Trophoblast cell (in vitro differentiated cells and primary cell): ENCODE measurements around the gene TTI1.

ENCODE experiments used
- DNase-seq, 2 donors: peaks; one replicate each; pipeline ENCODE4 v3.0.0-alpha.2; 2016
- H2AFZ ChIP-seq: 2 replicates; pipeline ENCODE4 v1.6.1; 2013; ENCODE audit warnings: low read length, moderate library complexity, mild to moderate bottlenecking; ENCODE audit not compliant: insufficient read depth, poor library complexity
- H2AK5ac ChIP-seq: 2 replicates; pipeline ENCODE4 v1.6.1; 2013; ENCODE audit warnings: mild to moderate bottlenecking, low read length
- H2BK120ac ChIP-seq: 2 replicates; pipeline ENCODE4 v1.6.1; 2013; ENCODE audit warnings: low read length, mild to moderate bottlenecking, moderate library complexity; ENCODE audit not compliant: insufficient read depth, poor library complexity
- H2BK12ac ChIP-seq: 2 replicates; pipeline ENCODE4 v1.6.1; 2013; ENCODE audit warnings: mild to moderate bottlenecking, low read length, moderate library complexity
- H2BK5ac ChIP-seq: 2 replicates; pipeline ENCODE4 v1.6.1; 2013; ENCODE audit warnings: low read length, low read depth, moderate library complexity, mild to moderate bottlenecking; ENCODE audit not compliant: poor library complexity
- H3K14ac ChIP-seq: 2 replicates; pipeline ENCODE4 v1.6.1; 2013; ENCODE audit warnings: mild to moderate bottlenecking, low read length
- H3K18ac ChIP-seq: 2 replicates; pipeline ENCODE4 v1.6.1; 2013; ENCODE audit warnings: mild to moderate bottlenecking, low read length
- H3K23ac ChIP-seq: 2 replicates; pipeline ENCODE4 v1.6.1; 2013; ENCODE audit warnings: low read length
- H3K27ac ChIP-seq: 2 replicates; pipeline ENCODE4 v1.5.1; 2013; ENCODE audit warnings: low read depth, mild to moderate bottlenecking, inconsistent platforms, low read length, moderate library complexity
- H3K27me3 ChIP-seq: 2 replicates; pipeline ENCODE4 v1.6.1; 2013; ENCODE audit warnings: inconsistent platforms, mild to moderate bottlenecking, low read length, moderate library complexity; ENCODE audit not compliant: insufficient read depth
- H3K36me3 ChIP-seq, 2 experiments: 1 replicate in 1 of 2; 2 replicates in 1 of 2; pipeline ENCODE4 v1.6.1; 2013; ENCODE audit warnings: low read length in 2 of 2, mild to moderate bottlenecking in 2 of 2, moderate library complexity in 1 of 2; ENCODE audit not compliant: insufficient read depth in 2 of 2, control insufficient read depth in 1 of 2
- H3K4ac ChIP-seq: 2 replicates; pipeline ENCODE4 v1.6.1; 2013; ENCODE audit warnings: low read depth, mild to moderate bottlenecking, low read length, moderate library complexity
- H3K4me1 ChIP-seq, 2 experiments: 1 replicate in 1 of 2; 2 replicates in 1 of 2; pipeline ENCODE4 v1.6.1; 2013; ENCODE audit warnings: low read length in 2 of 2, mild to moderate bottlenecking in 2 of 2, moderate library complexity in 1 of 2; ENCODE audit not compliant: insufficient read depth in 2 of 2, control insufficient read depth in 1 of 2
- H3K4me2 ChIP-seq: 2 replicates; pipeline ENCODE4 v1.6.1; 2013; ENCODE audit warnings: inconsistent platforms, mild to moderate bottlenecking, low read length, moderate library complexity
- H3K4me3 ChIP-seq: 2 replicates; pipeline ENCODE4 v1.5.1; 2013; ENCODE audit warnings: mild to moderate bottlenecking, low read depth, low read length, inconsistent platforms
- H3K79me1 ChIP-seq: one replicate; pipeline ENCODE4 v1.6.1; 2013; ENCODE audit warnings: low read length
- H3K79me2 ChIP-seq: 2 replicates; pipeline ENCODE4 v1.6.1; 2013; ENCODE audit warnings: low read length, mild to moderate bottlenecking; ENCODE audit not compliant: control insufficient read depth, insufficient read depth, poor library complexity
- H3K9ac ChIP-seq: 2 replicates; pipeline ENCODE4 v1.6.1; 2013; ENCODE audit warnings: mild to moderate bottlenecking, low read length
- H3K9me3 ChIP-seq: 2 replicates; pipeline ENCODE4 v1.6.1; 2013; ENCODE audit warnings: low read depth, mild to moderate bottlenecking, control low read depth, inconsistent platforms, low read length; ENCODE audit not compliant: insufficient read depth
- H4K12ac ChIP-seq: 2 replicates; pipeline ENCODE4 v1.6.1; 2013; ENCODE audit warnings: low read depth, mild to moderate bottlenecking, low read length, moderate library complexity
- H4K8ac ChIP-seq: 2 replicates; pipeline ENCODE4 v1.6.1; 2013; ENCODE audit warnings: low read depth, mild to moderate bottlenecking, low read length, moderate library complexity
- H4K91ac ChIP-seq: one replicate; pipeline ENCODE4 v1.6.1; 2013; ENCODE audit warnings: low read depth, mild to moderate bottlenecking, low read length, moderate library complexity
- WGBS: extraction: QIAGEN DNeasy Blood & Tissue Kit; methylation state at CpG from one replicate; pipeline ENCODE4 v1.1.7; 2013; ENCODE audit warnings: missing lambda C conversion rate; ENCODE audit not compliant: insufficient read length, insufficient coverage; ENCODE audit errors: extremely low coverage; 5-methylcytosine and 5-hydroxymethylcytosine counted together

TTI1 gene

GRCh38 chr20:38054647-38055046, 21.4 kb upstream of the TTI1 start:
- no peak overlapping the region for H3K27ac ChIP-seq
- no peak overlapping the region for H4K91ac ChIP-seq
- H3K4ac ChIP-seq, result no peak overlapping the region
- no peak overlapping the region for H2BK12ac ChIP-seq
- no peak overlapping the region for H2AK5ac ChIP-seq
- H3K18ac ChIP-seq, result no peak overlapping the region
- H3K27me3 ChIP-seq, result no peaks in the 10 kb centered on the region
- H4K12ac ChIP-seq, result no peak overlapping the region
- no peak overlapping the region for H3K23ac ChIP-seq
- H2BK5ac ChIP-seq, result no peak overlapping the region
- peaks cover 6% of the 10 kb centered on the region for H3K79me1 ChIP-seq
- H3K4me1 ChIP-seq, result peaks cover 11 to 16% of the 10 kb centered on the region in 2 experiments
- H2BK120ac ChIP-seq, result no peak overlapping the region
- no peaks in the 10 kb centered on the region for H3K9me3 ChIP-seq
- H3K36me3 ChIP-seq, result peaks cover 3 to 12% of the 10 kb centered on the region in 2 experiments
- no peak overlapping the region for H3K9ac ChIP-seq
- DNase-seq, result no peak
- H3K4me3 ChIP-seq, result no peak overlapping the region
- H2AFZ ChIP-seq, result no peak overlapping the region
- WGBS, result no CpG with 5 or more reads among the region's 2 CpGs
- no peak overlapping the region for H4K8ac ChIP-seq
- no peak overlapping the region for H3K14ac ChIP-seq
- H3K79me2 ChIP-seq, result peaks cover 2% of the 10 kb centered on the region
- H3K4me2 ChIP-seq, result no peak overlapping the region

GRCh38 chr20:38052870-38053269, 19.6 kb upstream of the TTI1 start:
- no peak overlapping the region for H3K4ac ChIP-seq

GRCh38 chr20:38050686-38051085, 17.4 kb upstream of the TTI1 start:
- Histone ChIP-seq H4K8ac (no peak overlapping the region), H4K12ac (no peak overlapping the region), H3K79me2 (peaks cover 2% of the 10 kb centered on the region), H3K27me3 (no peaks in the 10 kb centered on the region), H3K4me1 (peaks cover 16 to 23% of the 10 kb centered on the region in 2 experiments), H2BK5ac (no peak overlapping the region), H3K23ac (no peak overlapping the region), H2BK120ac (no peak overlapping the region), H3K4me2 (no peak overlapping the region), H3K9me3 (no peaks in the 10 kb centered on the region), H3K9ac (no peak overlapping the region), H2AFZ (no peak overlapping the region), H3K14ac (no peak overlapping the region), H2AK5ac (no peak overlapping the region), H4K91ac (no peak overlapping the region), H2BK12ac (no peak overlapping the region), H3K4ac (no peak overlapping the region), H3K27ac (peak overlapping the region; percentile 83), H3K79me1 (peaks cover 9% of the 10 kb centered on the region), H3K18ac (no peak overlapping the region), H3K36me3 (peaks cover 0 to 9% of the 10 kb centered on the region in 2 experiments), H3K4me3 (no peak overlapping the region)
- no CpG with 5 or more reads among the region's 1 CpG for WGBS
- peak in 1 of 2 donors; percentile 25 for DNase-seq

More at GRCh38 chr20:38052870-38053269, 19.6 kb upstream of the TTI1 start:
- H3K4me2 ChIP-seq, result no peak overlapping the region
- peaks cover 6% of the 10 kb centered on the region for H3K79me1 ChIP-seq
- H3K18ac ChIP-seq, result no peak overlapping the region
- no peak overlapping the region for H2BK12ac ChIP-seq
- H4K8ac ChIP-seq, result no peak overlapping the region
- H3K14ac ChIP-seq, result peak overlapping the region; percentile 49
- H4K91ac ChIP-seq, result no peak overlapping the region
- no peaks in the 10 kb centered on the region for H3K9me3 ChIP-seq
- H2BK120ac ChIP-seq, result no peak overlapping the region
- H3K27me3 ChIP-seq, result no peaks in the 10 kb centered on the region
- peak overlapping the region; percentile 30 for H2AK5ac ChIP-seq
- WGBS, result no CpG with 5 or more reads among the region's 2 CpGs
- H3K4me1 ChIP-seq, result peaks cover 13 to 16% of the 10 kb centered on the region in 2 experiments
- no peak overlapping the region for H4K12ac ChIP-seq
- H3K9ac ChIP-seq, result no peak overlapping the region
- peaks cover 2% of the 10 kb centered on the region for H3K79me2 ChIP-seq
- H3K36me3 ChIP-seq, result peaks cover 0 to 7% of the 10 kb centered on the region in 2 experiments
- H3K23ac ChIP-seq, result no peak overlapping the region
- peak overlapping the region; percentile 55 for H3K27ac ChIP-seq
- peak overlapping the region; percentile 18 for H2BK5ac ChIP-seq
- H2AFZ ChIP-seq, result no peak overlapping the region
- DNase-seq, result no peak
- H3K4me3 ChIP-seq, result no peak overlapping the region

GRCh38 chr20:38049800-38050199, 16.5 kb upstream of the TTI1 start:
- Histone ChIP-seq H2AK5ac (no peak overlapping the region), H3K9ac (no peak overlapping the region)

More at GRCh38 chr20:38049800-38050199, 16.5 kb upstream of the TTI1 start:
- Histone ChIP-seq H3K79me2 (peaks cover 2% of the 10 kb centered on the region), H3K4me1 (peaks cover 16 to 24% of the 10 kb centered on the region in 2 experiments), H3K79me1 (peaks cover 9% of the 10 kb centered on the region), H3K27ac (peak overlapping the region; percentile 83), H4K12ac (no peak overlapping the region), H3K14ac (no peak overlapping the region), H3K4ac (no peak overlapping the region), H4K91ac (no peak overlapping the region), H3K4me3 (no peak overlapping the region), H2AFZ (no peak overlapping the region), H3K36me3 (peaks cover 0 to 5% of the 10 kb centered on the region in 2 experiments), H2BK5ac (no peak overlapping the region), H2BK120ac (no peak overlapping the region), H4K8ac (no peak overlapping the region), H2BK12ac (no peak overlapping the region), H3K9me3 (no peaks in the 10 kb centered on the region), H3K4me2 (peak overlapping the region; percentile 32), H3K23ac (no peak overlapping the region), H3K18ac (no peak overlapping the region), H3K27me3 (no peaks in the 10 kb centered on the region)
- peak; percentile 17 to 68 for DNase-seq
- WGBS, result no CpG with 5 or more reads among the region's 3 CpGs
